CD4-positive, alpha-beta memory T cell (primary cell): ENCODE results near the gene PPP1R3G. TPM values are rescaled to one million over a fixed set of nuclear protein-coding genes. Genes with fewer than 3 reads are reported as not detected.

Experiments used
- CTCF ChIA-PET: fragments of 350-600 bp; sonication (Branson Sonifier 250); formaldehyde crosslinking; loops from one replicate; lab custom pipeline; 2021; ENCODE audit warnings: inconsistent platforms; ENCODE audit not compliant: partially characterized antibody; lab: Charles Lee
- POLR2A ChIA-PET: fragments of 350-600 bp; sonication (Branson Sonifier 250); formaldehyde crosslinking; loops from one replicate; lab custom pipeline; 2021; ENCODE audit not compliant: partially characterized antibody; lab: Charles Lee
- DNase-seq, 5 donors: peaks; one replicate each; pipeline versions ENCODE4 v3.0.0 to v3.0.0-alpha.2; 2020 to 2022; ENCODE audit warnings: mixed read lengths in 1 of 5
- H3K27ac ChIP-seq: one replicate; pipeline ENCODE4 v1.7.0; 2013; ENCODE audit warnings: low read depth, low read length
- H3K27me3 ChIP-seq: 2 replicates; pipeline ENCODE4 v1.7.0; 2013; ENCODE audit warnings: mild to moderate bottlenecking, low read length, moderate library complexity; ENCODE audit not compliant: insufficient read depth
- H3K36me3 ChIP-seq: 2 replicates; pipeline ENCODE4 v1.7.0; 2013; ENCODE audit warnings: mild to moderate bottlenecking, low read length, moderate library complexity; ENCODE audit not compliant: insufficient read depth
- H3K4me1 ChIP-seq: 2 replicates; pipeline ENCODE4 v1.7.0; 2013; ENCODE audit warnings: mild to moderate bottlenecking, low read length, moderate library complexity; ENCODE audit not compliant: insufficient read depth
- H3K4me3 ChIP-seq, 2 donors: one replicate each; pipeline ENCODE4 v1.7.0; 2013; ENCODE audit warnings: low read length in 2 of 2, mild to moderate bottlenecking in 1 of 2
- H3K9me3 ChIP-seq, 2 donors: one replicate each; pipeline ENCODE4 v1.7.0; 2013; ENCODE audit warnings: low read length in 2 of 2, control low read depth in 1 of 2; ENCODE audit not compliant: control insufficient read depth in 1 of 2
- H3K27ac Mint-ChIP-seq, 7 donors: one replicate each; pipeline ENCODE4 v1.8.0; 2020 to 2021; ENCODE audit warnings: mixed read lengths in 7 of 7, mild to moderate bottlenecking in 6 of 7, inconsistent platforms in 3 of 7, moderate library complexity in 3 of 7
- H3K27me3 Mint-ChIP-seq, 2 donors: one replicate each; pipeline ENCODE4 v1.8.0; 2020 to 2021; ENCODE audit warnings: mixed read lengths in 2 of 2
- H3K36me3 Mint-ChIP-seq, 2 donors: one replicate each; pipeline ENCODE4 v1.8.0; 2020 to 2021; ENCODE audit warnings: mixed read lengths in 2 of 2, inconsistent platforms in 1 of 2, mild to moderate bottlenecking in 1 of 2
- H3K4me1 Mint-ChIP-seq, 4 donors: one replicate each; pipeline ENCODE4 v1.8.0; 2020 to 2021; ENCODE audit warnings: mixed read lengths in 4 of 4, mild to moderate bottlenecking in 1 of 4
- H3K4me3 Mint-ChIP-seq, 8 donors: one replicate each; pipeline ENCODE4 v1.8.0; 2020 to 2021; ENCODE audit warnings: mixed read lengths in 8 of 8, mild to moderate bottlenecking in 7 of 8, moderate library complexity in 6 of 8, inconsistent platforms in 3 of 8
- H3K9me3 Mint-ChIP-seq, 8 donors: one replicate each; pipeline ENCODE4 v1.8.0; 2020 to 2021; ENCODE audit warnings: mixed read lengths in 8 of 8, mild to moderate bottlenecking in 5 of 8, inconsistent platforms in 3 of 8, moderate library complexity in 1 of 8
- intact Hi-C: fragments of 100-400 bp; cut with micrococcal nuclease; formaldehyde crosslinking; loops from one replicate; pipeline ENCODE4 v1.15.1; 2023
- polyA plus RNA-seq, 2 donors: library from polyadenylated mRNA; unstranded; fragments of 300-500 nt; fragmentation: Illumina TruSeq; gene quantifications; one replicate each; pipeline ENCODE4 v1.2.3, GENCODE V29; 2021
- total RNA-seq, 2 experiments: library from RNA; stranded (reverse); gene quantifications; one replicate each; pipeline ENCODE4 v1.2.3, GENCODE V29; 2021

PPP1R3G gene
- total and polyA plus RNA-seq, 4 experiments from 2014 or later, result not detected

GRCh38 chr6:5071216-5071615, 13.9 kb upstream of the PPP1R3G start:
- H3K4me1 Mint-ChIP-seq, result peaks cover 0 to 4% (median 2%) of the 10 kb centered on the region in 4 donors
- no peak overlapping the region for H3K4me3 Mint-ChIP-seq
- H3K27me3 Mint-ChIP-seq, result peaks cover 10 to 14% of the 10 kb centered on the region in 2 donors
- no peaks in the 10 kb centered on the region for H3K36me3 Mint-ChIP-seq
- intact Hi-C loops, result no loop called here
- Histone ChIP-seq H3K36me3 (no peaks in the 10 kb centered on the region), H3K4me3 (no peak overlapping the region), H3K27me3 (no peaks in the 10 kb centered on the region), H3K4me1 (no peaks in the 10 kb centered on the region), H3K9me3 (no peaks in the 10 kb centered on the region), H3K27ac (no peak overlapping the region)
- ChIA-PET CTCF (no interaction called here), POLR2A (no interaction called here)
- no peak overlapping the region for H3K27ac Mint-ChIP-seq
- peaks cover 0 to 5% (median 3%) of the 10 kb centered on the region in 8 donors for H3K9me3 Mint-ChIP-seq
- DNase-seq, result no peak

GRCh38 chr6:5072440-5072839, 12.7 kb upstream of the PPP1R3G start:
- intact Hi-C loops, result no loop called here
- DNase-seq, result no peak
- Histone ChIP-seq H3K27ac (no peak overlapping the region), H3K27me3 (no peaks in the 10 kb centered on the region), H3K4me3 (no peak overlapping the region), H3K36me3 (no peaks in the 10 kb centered on the region), H3K9me3 (no peaks in the 10 kb centered on the region), H3K4me1 (no peaks in the 10 kb centered on the region)
- peak overlapping the region in 2 of 8 donors; percentile 31 to 49 for H3K4me3 Mint-ChIP-seq
- peaks cover 10 to 16% of the 10 kb centered on the region in 2 donors for H3K27me3 Mint-ChIP-seq
- no peaks in the 10 kb centered on the region for H3K36me3 Mint-ChIP-seq
- peaks cover 0 to 3% (median under 1%) of the 10 kb centered on the region in 8 donors for H3K9me3 Mint-ChIP-seq
- H3K27ac Mint-ChIP-seq, result peak overlapping the region in 1 of 7 donors; percentile 24
- peaks cover 0 to 4% (median 2%) of the 10 kb centered on the region in 4 donors for H3K4me1 Mint-ChIP-seq
- POLR2A ChIA-PET, result no interaction called here
- CTCF ChIA-PET, result no interaction called here

GRCh38 chr6:5073992-5074391, 11.1 kb upstream of the PPP1R3G start:
- no peaks in the 10 kb centered on the region for H3K4me1 ChIP-seq
- no peak overlapping the region for H3K27ac ChIP-seq
- ChIA-PET CTCF (no interaction called here), POLR2A (no interaction called here)
- H3K36me3 Mint-ChIP-seq, result no peaks in the 10 kb centered on the region
- H3K27ac Mint-ChIP-seq, result no peak overlapping the region
- no peak overlapping the region for H3K4me3 ChIP-seq
- peaks cover 10 to 16% of the 10 kb centered on the region in 2 donors for H3K27me3 Mint-ChIP-seq
- H3K27me3 ChIP-seq, result no peaks in the 10 kb centered on the region
- H3K36me3 ChIP-seq, result no peaks in the 10 kb centered on the region
- DNase-seq, result no peak
- no peaks in the 10 kb centered on the region for H3K9me3 ChIP-seq
- intact Hi-C loops, result no loop called here
- H3K4me3 Mint-ChIP-seq, result no peak overlapping the region
- H3K9me3 Mint-ChIP-seq, result peaks cover 0 to 3% (median 0%) of the 10 kb centered on the region in 8 donors
- peaks cover 0 to 4% (median 2%) of the 10 kb centered on the region in 4 donors for H3K4me1 Mint-ChIP-seq

- no peak overlapping the region for H3K4me3 Mint-ChIP-seq
- POLR2A ChIA-PET, result no interaction called here
These were observed 8.2 kb upstream of the PPP1R3G start for GRCh38 chr6:5076931-5077330.

GRCh38 chr6:5078121-5078669, 6.9 kb upstream of the PPP1R3G start:
- Mint-ChIP-seq H3K27ac (no peak overlapping the region), H3K9me3 (peaks cover 0 to 3% (median 0%) of the 10 kb centered on the region in 8 donors), H3K4me1 (no peaks in the 10 kb centered on the region), H3K36me3 (no peaks in the 10 kb centered on the region), H3K27me3 (peaks cover 14 to 33% of the 10 kb centered on the region in 2 donors), H3K4me3 (no peak overlapping the region)
- H3K27me3 ChIP-seq, result no peaks in the 10 kb centered on the region
- CTCF ChIA-PET, result no interaction called here
- no peak for DNase-seq
- H3K4me3 ChIP-seq, result no peak overlapping the region
- intact Hi-C loops, result no loop called here
- H3K36me3 ChIP-seq, result no peaks in the 10 kb centered on the region
- H3K9me3 ChIP-seq, result no peaks in the 10 kb centered on the region
- no peak overlapping the region for H3K27ac ChIP-seq
- POLR2A ChIA-PET, result no interaction called here
- H3K4me1 ChIP-seq, result no peaks in the 10 kb centered on the region

More at GRCh38 chr6:5076931-5077330, 8.2 kb upstream of the PPP1R3G start:
- no peaks in the 10 kb centered on the region for H3K4me1 ChIP-seq
- CTCF ChIA-PET, result no interaction called here
- no peak overlapping the region for H3K27ac ChIP-seq
- no peak for DNase-seq
- Mint-ChIP-seq H3K9me3 (peaks cover 0 to 3% (median 0%) of the 10 kb centered on the region in 8 donors), H3K27ac (no peak overlapping the region), H3K27me3 (peaks cover 11 to 24% of the 10 kb centered on the region in 2 donors), H3K36me3 (no peaks in the 10 kb centered on the region), H3K4me1 (peaks cover 0 to 4% (median 2%) of the 10 kb centered on the region in 4 donors)
- intact Hi-C loops, result no loop called here
- H3K36me3 ChIP-seq, result no peaks in the 10 kb centered on the region
- no peak overlapping the region for H3K4me3 ChIP-seq
- no peaks in the 10 kb centered on the region for H3K27me3 ChIP-seq
- H3K9me3 ChIP-seq, result no peaks in the 10 kb centered on the region

GRCh38 chr6:5079692-5080091, 5.4 kb upstream of the PPP1R3G start:
- intact Hi-C loops, result no loop called here
- Histone ChIP-seq H3K27me3 (no peaks in the 10 kb centered on the region), H3K36me3 (no peaks in the 10 kb centered on the region), H3K27ac (no peak overlapping the region), H3K4me1 (no peaks in the 10 kb centered on the region), H3K4me3 (no peak overlapping the region), H3K9me3 (no peaks in the 10 kb centered on the region)
- POLR2A ChIA-PET, result no interaction called here
- Mint-ChIP-seq H3K27ac (no peak overlapping the region), H3K4me3 (no peak overlapping the region), H3K9me3 (peaks cover 0 to 3% (median 0%) of the 10 kb centered on the region in 8 donors), H3K36me3 (no peaks in the 10 kb centered on the region), H3K27me3 (peaks cover 16 to 33% of the 10 kb centered on the region in 2 donors), H3K4me1 (peaks cover 0 to 1% (median under 1%) of the 10 kb centered on the region in 4 donors)
- CTCF ChIA-PET, result no interaction called here
- DNase-seq, result no peak

- Mint-ChIP-seq H3K9me3 (peaks cover 0 to 1% (median 0%) of the 10 kb centered on the region in 8 donors), H3K36me3 (no peaks in the 10 kb centered on the region), H3K4me3 (no peak overlapping the region), H3K27me3 (peaks cover 9 to 27% of the 10 kb centered on the region in 2 donors), H3K27ac (no peak overlapping the region), H3K4me1 (peaks cover 0 to 3% (median 1%) of the 10 kb centered on the region in 4 donors)
- intact Hi-C loops, result no loop called here
- ChIA-PET POLR2A (no interaction called here), CTCF (no interaction called here)
- no peaks in the 10 kb centered on the region for H3K4me1 ChIP-seq
- H3K9me3 ChIP-seq, result no peaks in the 10 kb centered on the region
- H3K27ac ChIP-seq, result no peak overlapping the region
- no peaks in the 10 kb centered on the region for H3K36me3 ChIP-seq
- no peak overlapping the region for H3K4me3 ChIP-seq
- H3K27me3 ChIP-seq, result no peaks in the 10 kb centered on the region
- DNase-seq, result no peak
These were observed 4.6 kb upstream of the PPP1R3G start for GRCh38 chr6:5080574-5080973.
